GM12878 (cell line): Measurements from ENCODE around the gene SHD.

Experiments
- GABPA ChIP-seq: IDR thresholded peaks from 2 replicates; pipeline ENCODE4 v1.6.1; 2014; ENCODE audit warnings: antibody characterized with exemption, low read depth, mild to moderate bottlenecking, inconsistent platforms
- LARP7 ChIP-seq: fragments of 450-650 bp; IDR thresholded peaks from 2 replicates; pipeline ENCODE4 v1.6.1; 2017; ENCODE audit warnings: mild to moderate bottlenecking
- MXI1 ChIP-seq: fragments of 150-350 bp; IDR thresholded peaks from 2 replicates; pipeline ENCODE4 v1.6.1; 2011; ENCODE audit warnings: low read depth, mild to moderate bottlenecking, inconsistent platforms, low read length, improper control_type of control experiment
- NKRF ChIP-seq: fragments of 450-650 bp; conservative IDR thresholded peaks from 2 replicates; pipeline ENCODE4 v1.6.1; 2017; ENCODE audit warnings: mild to moderate bottlenecking, moderate library complexity
- NRF1 ChIP-seq: conservative IDR thresholded peaks from 2 replicates; pipeline ENCODE4 v1.6.1; 2011; ENCODE audit warnings: mild to moderate bottlenecking, low read depth, low read length, improper control_type of control experiment
- POLR2A ChIP-seq: IDR thresholded peaks from 2 replicates; pipeline ENCODE4 v1.6.1; 2011; ENCODE audit warnings: low read depth, mild to moderate bottlenecking, low read length
- RFX5 ChIP-seq: IDR thresholded peaks from 2 replicates; pipeline ENCODE4 v1.6.1; 2011; ENCODE audit warnings: low read depth, low read length, improper control_type of control experiment
- SMAD1 ChIP-seq: fragments of 450-650 bp; IDR thresholded peaks from 2 replicates; pipeline ENCODE4 v1.6.1; 2018; ENCODE audit warnings: mild to moderate bottlenecking, low read depth; ENCODE audit not compliant: partially characterized antibody
- SP1 ChIP-seq: IDR thresholded peaks from one replicate; pipeline ENCODE4 v1.6.1; 2011; ENCODE audit warnings: low read depth, low read length
- TCF7 ChIP-seq: IDR thresholded peaks from 2 replicates; pipeline ENCODE4 v1.6.1; 2014; ENCODE audit warnings: antibody characterized with exemption, borderline replicate concordance
- YY1 ChIP-seq: IDR thresholded peaks from 2 replicates; pipeline ENCODE4 v1.6.1; 2011; ENCODE audit warnings: low read depth, mild to moderate bottlenecking, low read length
- TF ChIP-seq, protein P1 (sequence below), 3 experiments: IDR thresholded peaks in 2 of 3; conservative IDR thresholded peaks in 1 of 3; 2 replicates each; pipeline ENCODE4 v1.5.1; 2011; ENCODE audit warnings: low read depth in 3 of 3, low read length in 3 of 3, mild to moderate bottlenecking in 3 of 3, control low read depth in 2 of 3, moderate library complexity in 2 of 3, inconsistent platforms in 1 of 3, mixed read lengths in 1 of 3; ENCODE audit not compliant: control insufficient read depth in 2 of 3, insufficient read depth in 1 of 3; ENCODE audit errors: extremely low read depth in 1 of 3
- TF ChIP-seq, protein P2 (sequence below): fragments of 450-650 bp; IDR thresholded peaks from 2 replicates; pipeline ENCODE4 v1.6.1; 2017; ENCODE audit warnings: mild to moderate bottlenecking
- TF ChIP-seq, protein P3 (sequence below): IDR thresholded peaks from 2 replicates; pipeline ENCODE4 v1.6.1; 2012; ENCODE audit warnings: low read length, inconsistent platforms

DNA sequence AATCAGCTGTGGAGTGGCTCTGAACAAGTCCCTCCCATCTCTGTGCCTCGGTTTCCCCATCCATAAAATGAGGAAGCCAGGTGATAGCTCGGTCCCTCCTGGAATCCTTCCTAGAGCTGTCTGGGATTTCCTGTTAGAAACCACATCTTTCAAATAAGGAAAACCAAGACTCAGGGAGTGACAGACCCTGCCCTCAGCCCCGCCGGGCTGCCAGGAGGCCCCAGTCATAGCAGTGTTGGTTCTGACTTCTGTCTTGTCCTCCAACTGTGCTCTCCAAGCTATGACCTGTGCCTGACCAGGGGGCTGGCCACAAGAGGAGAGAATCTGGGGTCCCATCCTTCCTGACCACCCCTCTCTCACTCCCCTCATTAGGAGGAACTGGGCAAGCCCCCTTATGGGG lies 1.1 kb upstream of the SHD start:
- TF ChIP-seq SP1 (no peak), RFX5 (no peak), LARP7 (no peak), NRF1 (no peak), POLR2A (no peak), NKRF (no peak), YY1 (no peak), GABPA (no peak), SMAD1 (no peak), MXI1 (no peak), TCF7 (no peak)
- TF ChIP-seq, protein P1, sequence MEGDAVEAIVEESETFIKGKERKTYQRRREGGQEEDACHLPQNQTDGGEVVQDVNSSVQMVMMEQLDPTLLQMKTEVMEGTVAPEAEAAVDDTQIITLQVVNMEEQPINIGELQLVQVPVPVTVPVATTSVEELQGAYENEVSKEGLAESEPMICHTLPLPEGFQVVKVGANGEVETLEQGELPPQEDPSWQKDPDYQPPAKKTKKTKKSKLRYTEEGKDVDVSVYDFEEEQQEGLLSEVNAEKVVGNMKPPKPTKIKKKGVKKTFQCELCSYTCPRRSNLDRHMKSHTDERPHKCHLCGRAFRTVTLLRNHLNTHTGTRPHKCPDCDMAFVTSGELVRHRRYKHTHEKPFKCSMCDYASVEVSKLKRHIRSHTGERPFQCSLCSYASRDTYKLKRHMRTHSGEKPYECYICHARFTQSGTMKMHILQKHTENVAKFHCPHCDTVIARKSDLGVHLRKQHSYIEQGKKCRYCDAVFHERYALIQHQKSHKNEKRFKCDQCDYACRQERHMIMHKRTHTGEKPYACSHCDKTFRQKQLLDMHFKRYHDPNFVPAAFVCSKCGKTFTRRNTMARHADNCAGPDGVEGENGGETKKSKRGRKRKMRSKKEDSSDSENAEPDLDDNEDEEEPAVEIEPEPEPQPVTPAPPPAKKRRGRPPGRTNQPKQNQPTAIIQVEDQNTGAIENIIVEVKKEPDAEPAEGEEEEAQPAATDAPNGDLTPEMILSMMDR (IDR thresholded peaks at IDR 0.05 in 2 of 3, conservative IDR thresholded peaks at IDR 0.05 in 1 of 3; ENCODE audit: control insufficient read depth in 2 of 3, extremely low read depth in 1 of 3, insufficient read depth in 1 of 3, low read depth in 3 of 3, low read length in 3 of 3), result no peak
- TF ChIP-seq, protein P2, sequence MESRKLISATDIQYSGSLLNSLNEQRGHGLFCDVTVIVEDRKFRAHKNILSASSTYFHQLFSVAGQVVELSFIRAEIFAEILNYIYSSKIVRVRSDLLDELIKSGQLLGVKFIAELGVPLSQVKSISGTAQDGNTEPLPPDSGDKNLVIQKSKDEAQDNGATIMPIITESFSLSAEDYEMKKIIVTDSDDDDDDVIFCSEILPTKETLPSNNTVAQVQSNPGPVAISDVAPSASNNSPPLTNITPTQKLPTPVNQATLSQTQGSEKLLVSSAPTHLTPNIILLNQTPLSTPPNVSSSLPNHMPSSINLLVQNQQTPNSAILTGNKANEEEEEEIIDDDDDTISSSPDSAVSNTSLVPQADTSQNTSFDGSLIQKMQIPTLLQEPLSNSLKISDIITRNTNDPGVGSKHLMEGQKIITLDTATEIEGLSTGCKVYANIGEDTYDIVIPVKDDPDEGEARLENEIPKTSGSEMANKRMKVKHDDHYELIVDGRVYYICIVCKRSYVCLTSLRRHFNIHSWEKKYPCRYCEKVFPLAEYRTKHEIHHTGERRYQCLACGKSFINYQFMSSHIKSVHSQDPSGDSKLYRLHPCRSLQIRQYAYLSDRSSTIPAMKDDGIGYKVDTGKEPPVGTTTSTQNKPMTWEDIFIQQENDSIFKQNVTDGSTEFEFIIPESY, result no peak
- TF ChIP-seq, protein P3, sequence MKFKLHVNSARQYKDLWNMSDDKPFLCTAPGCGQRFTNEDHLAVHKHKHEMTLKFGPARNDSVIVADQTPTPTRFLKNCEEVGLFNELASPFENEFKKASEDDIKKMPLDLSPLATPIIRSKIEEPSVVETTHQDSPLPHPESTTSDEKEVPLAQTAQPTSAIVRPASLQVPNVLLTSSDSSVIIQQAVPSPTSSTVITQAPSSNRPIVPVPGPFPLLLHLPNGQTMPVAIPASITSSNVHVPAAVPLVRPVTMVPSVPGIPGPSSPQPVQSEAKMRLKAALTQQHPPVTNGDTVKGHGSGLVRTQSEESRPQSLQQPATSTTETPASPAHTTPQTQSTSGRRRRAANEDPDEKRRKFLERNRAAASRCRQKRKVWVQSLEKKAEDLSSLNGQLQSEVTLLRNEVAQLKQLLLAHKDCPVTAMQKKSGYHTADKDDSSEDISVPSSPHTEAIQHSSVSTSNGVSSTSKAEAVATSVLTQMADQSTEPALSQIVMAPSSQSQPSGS, result no peak
